Dermis microvascular lymphatic vessel endothelial cell (primary cell): ENCODE data around the gene GOPC. TPM values are rescaled to one million over a fixed set of nuclear protein-coding genes. Genes with fewer than 3 reads are reported as not detected.
"Not testable (repeated sequence)": the region's sequence is repeated elsewhere in the genome, so short reads cannot be mapped to it uniquely, and the experiment has no call there.

ENCODE experiments used
- DNase-seq, 2 donors: peaks; one replicate each; pipeline versions ENCODE4 v3.0.0 to v3.0.0-alpha.2; 2010; ENCODE audit warnings: low read depth in 2 of 2
- total RNA-seq: library from RNA; depleted of rRNA; stranded (reverse); fragments of >200 nt; gene quantifications from 2 replicates; pipeline ENCODE4 v1.2.1, GENCODE V29; 2014

The GOPC gene
- 25.0 and 31.1 TPM in 2 replicates for total RNA-seq

- DNase-seq = peak; percentile 96 to 98
These were observed at the start of gene GOPC for GRCh38 chr6:117602151-117602898. Gene GOPC, minus strand, starts transcription at chr6:117602511. Its CDS starts 223 bp downstream, at chr6:117602288.

- not testable (repeated sequence) for DNase-seq
These were observed 49.7 kb upstream of the GOPC start for GRCh38 chr6:117651984-117652383.

- DNase-seq = no peak
These were observed 40.7 kb upstream of the GOPC start for GRCh38 chr6:117642976-117643375.

- DNase-seq = no peak
These were observed 35.5 kb upstream of the GOPC start for GRCh38 chr6:117637770-117638169.

- no peak for DNase-seq
These were observed 26.9 kb upstream of the GOPC start for GRCh38 chr6:117629119-117629660.

GRCh38 chr6:117627533-117627932, 25.2 kb upstream of the GOPC start:
- no peak for DNase-seq

- no peak for DNase-seq
These were observed 22.7 kb upstream of the GOPC start for GRCh38 chr6:117624869-117625481.

GRCh38 chr6:117619178-117619577, 16.9 kb upstream of the GOPC start:
- no peak for DNase-seq

- DNase-seq = peak; percentile 15 to 54
These were observed 15.1 kb upstream of the GOPC start for GRCh38 chr6:117617210-117618035.

GRCh38 chr6:117616391-117617209, 14.3 kb upstream of the GOPC start:
- no peak for DNase-seq

GRCh38 chr6:117615750-117616390, 13.6 kb upstream of the GOPC start:
- no peak for DNase-seq

- no peak for DNase-seq
These were observed 11.7 kb upstream of the GOPC start for GRCh38 chr6:117613920-117614560.

GRCh38 chr6:117607511-117607910, 5.2 kb upstream of the GOPC start:
- DNase-seq = no peak

GRCh38 chr6:117605169-117605826, 3.0 kb upstream of the GOPC start:
- DNase-seq = peak; percentile 85 to 88

- no peak for DNase-seq
These were observed 1.5 kb upstream of the GOPC start for GRCh38 chr6:117603821-117604220.

- DNase-seq = no peak
These were observed 733 bp upstream of the GOPC start for GRCh38 chr6:117602899-117603588.

- no peak for DNase-seq
These were observed 530 bp downstream of the GOPC start for GRCh38 chr6:117601811-117602150.

GRCh38 chr6:117600008-117600743, 2.1 kb downstream of the GOPC start:
- peak in 1 of 2 donors; percentile 9 for DNase-seq
